Mammary epithelial cell (primary cell): ENCODE data around the gene CDKN2AIPNL.

Experiments used
- CTCF ChIP-seq, 2 donors: IDR thresholded peaks in 1 of 2; conservative IDR thresholded peaks in 1 of 2; 2 replicates each; pipeline ENCODE4 v1.5.1; 2011 to 2012; ENCODE audit warnings: inconsistent platforms in 2 of 2, low read length in 2 of 2, mild to moderate bottlenecking in 2 of 2, control low read depth in 1 of 2, low read depth in 1 of 2; ENCODE audit not compliant: insufficient read depth in 1 of 2; ENCODE audit errors: extremely low read depth in 1 of 2
- EZH2 ChIP-seq: IDR thresholded peaks from 2 replicates; pipeline ENCODE4 v1.6.1; 2012; ENCODE audit warnings: low read length, inconsistent platforms, borderline replicate concordance

DNA sequence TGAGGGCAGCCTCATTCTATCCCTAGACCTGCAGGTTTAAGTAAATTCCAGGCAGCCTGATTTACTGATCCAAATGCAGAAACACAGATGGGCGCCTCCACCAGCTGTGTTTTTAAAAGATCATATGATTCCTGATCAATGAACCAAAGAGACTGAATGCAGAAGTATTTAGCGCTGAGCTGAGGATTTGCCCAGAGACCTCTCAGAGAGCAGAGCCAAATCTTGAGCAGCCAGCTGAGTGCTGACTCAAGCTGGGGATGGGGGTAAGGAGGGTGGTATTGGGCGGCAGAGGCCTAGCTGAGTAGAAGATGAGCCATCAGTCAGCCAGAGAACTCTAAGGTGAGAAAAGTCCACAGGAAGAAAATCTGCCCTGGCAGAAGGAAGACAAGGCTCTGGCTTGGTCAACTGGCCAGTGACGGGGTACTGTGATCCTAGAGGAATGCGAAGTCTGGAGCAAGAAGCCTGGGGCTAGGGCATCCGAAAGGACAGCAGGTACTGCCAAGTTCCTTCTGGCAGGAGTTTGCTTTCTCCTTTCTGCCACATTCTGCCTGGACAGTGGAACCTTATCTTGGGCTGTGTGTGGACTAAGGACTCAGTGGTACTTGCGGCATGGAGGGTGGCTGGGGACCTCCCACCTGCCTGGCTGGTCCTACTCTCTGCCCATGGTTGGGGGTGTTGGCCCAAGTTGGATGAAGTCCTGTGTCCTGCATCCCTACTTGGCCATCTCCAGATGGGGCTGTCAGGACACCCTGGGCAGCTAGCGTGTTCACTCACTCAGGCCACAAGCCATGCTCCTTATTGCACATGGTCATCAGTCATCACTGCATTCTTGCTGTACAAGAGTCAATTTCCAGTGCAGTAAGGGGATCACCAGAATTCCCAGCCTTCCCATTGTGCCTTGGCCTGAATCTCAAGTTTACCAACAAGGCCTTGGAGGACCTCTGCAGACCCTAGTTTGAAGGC, 34.5 kb upstream of the CDKN2AIPNL start:
- TF ChIP-seq CTCF (conservative IDR thresholded peaks at IDR 0.05 in 1 of 2, IDR thresholded peaks at IDR 0.05 in 1 of 2; ENCODE audit: extremely low read depth in 1 of 2, insufficient read depth in 1 of 2, low read depth in 1 of 2, low read length in 2 of 2) (no peak), EZH2 (no peak)
